GM12878 (cell line): ENCODE results near the gene ABCC4. TPM values are rescaled to one million over a fixed set of nuclear protein-coding genes. Genes with fewer than 3 reads are reported as not detected.

ENCODE experiments used
- ATAC-seq: fragments of 200-7000 bp; cut with Tn5 transposase; 3 replicates; pipeline ENCODE4 v1.9.1; 2020; ENCODE audit warnings: mild to moderate bottlenecking, moderate library complexity
- BruUV-seq: library from RNA; stranded (reverse); fragments of 400-500 nt; replicated peaks from 2 replicates; lab custom pipeline; 2021; lab: Mats Ljungman, UMichigan
- CTCF ChIA-PET: fragments of 300-600 bp; sonication (Branson Sonifier 250); formaldehyde crosslinking; extraction: SDS; loops from one replicate; lab custom pipeline; 2021; ENCODE audit warnings: inconsistent platforms; lab: Yijun Ruan, JAX
- POLR2A ChIA-PET: fragments of 350-600 bp; formaldehyde crosslinking; extraction: SDS; loops from one replicate; lab custom pipeline; 2021; ENCODE audit warnings: inconsistent platforms; lab: Charles Lee
- RAD21 ChIA-PET: fragments of 300-600 bp; sonication (Branson Sonifier 250); formaldehyde crosslinking; loops from one replicate; lab custom pipeline; 2023; ENCODE audit warnings: antibody characterized with exemption; ENCODE audit not compliant: unreplicated experiment; lab: Charles Lee
- SMC1A ChIA-PET: fragments of 300-600 bp; sonication (Branson Sonifier 250); formaldehyde crosslinking; loops from one replicate; lab custom pipeline; 2023; ENCODE audit not compliant: unreplicated experiment, uncharacterized antibody; lab: Charles Lee
- DNase-seq: peaks from one replicate; pipeline ENCODE4 v3.0.0-alpha.2; 2011; ENCODE audit warnings: low read depth, low spot score
- FAIRE-seq: peaks from 3 replicates; lab custom pipeline; 2011; peaks lifted over from hg19 to GRCh38; lab: Jason Lieb, UNC
- H2AFZ ChIP-seq: 2 replicates; pipeline ENCODE4 v1.6.0; 2011; ENCODE audit warnings: low read depth, low read length, control low read depth; ENCODE audit not compliant: control insufficient read depth
- H3K27ac ChIP-seq: 2 replicates; pipeline ENCODE4 v1.5.1; 2011; ENCODE audit warnings: control low read depth; ENCODE audit not compliant: control insufficient read depth, insufficient read depth
- H3K27me3 ChIP-seq, 2 experiments: replicated peaks in 1 of 2; 2 replicates each; pipeline versions ENCODE4 v1.6.0 to v1.6.1; 2011; ENCODE audit warnings: low read length in 1 of 2; ENCODE audit not compliant: control insufficient read depth in 2 of 2, insufficient read depth in 2 of 2
- H3K36me3 ChIP-seq, 2 experiments: 2 replicates each; pipeline ENCODE4 v1.5.1; 2011; ENCODE audit warnings: low read length in 1 of 2; ENCODE audit not compliant: control insufficient read depth in 2 of 2, insufficient read depth in 2 of 2
- H3K4me1 ChIP-seq: 2 replicates; pipeline ENCODE4 v1.6.1; 2011; ENCODE audit warnings: mild to moderate bottlenecking, low read length, moderate library complexity, mixed read lengths; ENCODE audit not compliant: control insufficient read depth, insufficient read depth
- H3K4me2 ChIP-seq: 2 replicates; pipeline ENCODE4 v1.6.0; 2011; ENCODE audit warnings: control low read depth; ENCODE audit not compliant: control insufficient read depth, insufficient read depth
- H3K4me3 ChIP-seq: fragments of 200-600 bp; sonication (generic); 2 replicates; pipeline ENCODE4 v1.5.1; 2016
- H3K79me2 ChIP-seq: 2 replicates; pipeline ENCODE4 v1.6.0; 2011; ENCODE audit warnings: low read length; ENCODE audit not compliant: control insufficient read depth, insufficient read depth
- H3K9ac ChIP-seq: 2 replicates; pipeline ENCODE4 v1.8.0; 2011; ENCODE audit warnings: low read length, control low read depth, mixed read lengths; ENCODE audit not compliant: control insufficient read depth, insufficient read depth
- H3K9me3 ChIP-seq: replicated peaks from 3 replicates; pipeline ENCODE4 v1.5.1; 2011; ENCODE audit warnings: mild to moderate bottlenecking, low read length; ENCODE audit not compliant: control insufficient read depth, insufficient read depth
- H4K20me1 ChIP-seq: 2 replicates; pipeline ENCODE4 v1.6.0; 2011; ENCODE audit not compliant: control insufficient read depth, insufficient read depth
- CEBPZ ChIP-seq: fragments of 150-350 bp; IDR thresholded peaks from 2 replicates; pipeline ENCODE4 v1.6.1; 2016; ENCODE audit warnings: low read depth, low read length
- CUX1 ChIP-seq: IDR thresholded peaks from 2 replicates; pipeline ENCODE4 v1.6.1; 2012; ENCODE audit warnings: improper control_type of control experiment, low read depth, low read length; ENCODE audit not compliant: insufficient replicate concordance
- IRF3 ChIP-seq: fragments of 450-650 bp; IDR thresholded peaks from 2 replicates; pipeline ENCODE4 v1.6.1; 2014; ENCODE audit warnings: mild to moderate bottlenecking
- RB1 ChIP-seq: fragments of 450-650 bp; formaldehyde crosslinking; IDR thresholded peaks from 2 replicates; pipeline ENCODE4 v1.6.1; 2017; ENCODE audit warnings: mild to moderate bottlenecking, borderline replicate concordance
- SMAD1 ChIP-seq: fragments of 450-650 bp; IDR thresholded peaks from 2 replicates; pipeline ENCODE4 v1.6.1; 2018; ENCODE audit warnings: mild to moderate bottlenecking, low read depth; ENCODE audit not compliant: partially characterized antibody
- SMAD5 ChIP-seq: IDR thresholded peaks from 2 replicates; pipeline ENCODE4 v1.6.1; 2016; ENCODE audit warnings: antibody characterized with exemption, low read depth
- ZNF687 ChIP-seq: fragments of 450-650 bp; IDR thresholded peaks from 2 replicates; pipeline ENCODE4 v1.6.1; 2017; ENCODE audit warnings: mild to moderate bottlenecking, moderate library complexity
- WGBS: methylation state at CpG from one replicate; pipeline ENCODE4 v1.1.6; 2016; ENCODE audit warnings: low lambda C conversion rate; ENCODE audit not compliant: insufficient replicate concordance, insufficient coverage; ENCODE audit errors: missing lambda C conversion rate; 5-methylcytosine and 5-hydroxymethylcytosine counted together
- in situ Hi-C: fragments of 300-500 bp; cut with MboI; formaldehyde crosslinking; loops from 9 replicates; pipeline ENCODE4 v1.14.3; 2018; ENCODE audit warnings: mixed read lengths
- intact Hi-C: fragments of 100-400 bp; cut with micrococcal nuclease; formaldehyde crosslinking; loops from one replicate; pipeline ENCODE4 v1.14.2; 2022; ENCODE audit not compliant: unreplicated experiment
- polyA plus RNA-seq, 11 experiments: library from polyadenylated mRNA; depleted of rRNA in 4 of 11; unstranded in 6 of 11; stranded (reverse) in 5 of 11; fragments of >200 nt; fragmentation: Nextera tagmentation in 4 of 11; fragmentation: Illumina TruSeq in 1 of 11; extraction: Ambion mirVana in 4 of 11; extraction: Trizol in 1 of 11; gene quantifications; 1 replicate in 1 of 11; 2 replicates in 10 of 11; pipeline versions ENCODE4 v1.2.1 to v1.2.3, GENCODE V29; 2011 to 2016; ENCODE audit warnings: inconsistent platforms in 2 of 11, missing spikeins in 2 of 11, low read depth in 1 of 11
- total RNA-seq, 4 experiments: library from RNA; depleted of rRNA in 3 of 4; stranded (reverse); fragments of >200 nt in 3 of 4; fragmentation: Illumina TruSeq in 1 of 4; extraction: Trizol in 1 of 4; gene quantifications; 2 replicates each; pipeline versions ENCODE4 v1.2.1 to v1.2.3, GENCODE V29; 2013 to 2021

ABCC4 gene
- total and polyA plus RNA-seq, 10 of the 15 experiments (the other 5 are each of a cell fraction or from before 2014, with no cell fraction given): 7.2 to 44.4 (median 24.1) TPM

DNA sequence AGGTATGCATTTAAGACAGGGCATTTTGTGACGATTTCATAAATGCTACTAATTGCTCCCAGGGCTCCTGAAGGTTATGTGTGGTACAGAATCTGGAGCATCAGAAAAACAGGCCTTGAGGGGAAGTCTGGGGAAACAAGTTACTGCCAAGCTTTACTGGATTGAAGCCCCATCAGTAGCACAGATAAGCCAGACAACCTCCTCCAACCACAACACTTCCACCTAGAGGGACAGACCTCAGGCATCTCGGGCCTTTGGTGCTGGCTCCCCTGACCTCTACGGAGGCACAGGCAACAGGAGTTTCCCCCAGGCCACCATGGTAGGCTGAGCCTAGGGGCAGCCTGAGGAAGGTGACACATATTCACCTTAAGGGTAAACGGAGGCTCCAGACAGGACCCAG is 54.1 kb downstream of the ABCC4 start:
- no TSS peak for BruUV-seq
- H3K9me3 ChIP-seq: no peaks in the 10 kb centered on the region
- no peak overlapping the region for H3K9ac ChIP-seq
- H2AFZ ChIP-seq: no peak overlapping the region
- SMC1A ChIA-PET: interaction anchor here (0.8 to 10.2 kb wide), 9 partner anchors 8 to 133 kb away, joined by 3 to 109 read pairs (median 4); partner anchors contain the start of gene ABCC4
- no peak overlapping the region for H3K4me3 ChIP-seq
- H3K36me3 ChIP-seq: peaks cover 12 to 14% of the 10 kb centered on the region in 2 experiments
- no peak overlapping the region for H3K27ac ChIP-seq
- no peaks in the 10 kb centered on the region for H3K27me3 ChIP-seq
- in situ Hi-C loops: no loop called here
- no peak for FAIRE-seq
- CTCF ChIA-PET: interaction anchor here (0.8 to 1.0 kb wide), 2 partner anchors 7 to 44 kb away, joined by 3 read pairs; no protein-coding TSS in a partner anchor
- RAD21 ChIA-PET: interaction anchor here (0.9 to 2.2 kb wide), 2 partner anchors 7 to 157 kb away, joined by 3 to 7 read pairs; no protein-coding TSS in a partner anchor
- H3K79me2 ChIP-seq: peaks cover 20% of the 10 kb centered on the region
- no peak for ATAC-seq
- no peaks in the 10 kb centered on the region for H4K20me1 ChIP-seq
- POLR2A ChIA-PET: interaction anchor here (1.7 kb wide), 1 partner anchor 10 kb away, joined by 4 read pairs; no protein-coding TSS in a partner anchor
- intact Hi-C loops: no loop called here
- no peak for DNase-seq
- H3K4me2 ChIP-seq: no peak overlapping the region
- WGBS: 88% methylated on average over 4 of the region's 4 CpGs
- peaks cover 26% of the 10 kb centered on the region for H3K4me1 ChIP-seq
- TF ChIP-seq CUX1 (no peak), SMAD1 (no peak), RB1 (no peak), SMAD5 (no peak), CEBPZ (no peak), IRF3 (no peak), ZNF687 (no peak)
